ENCODE results near the gene RPL6.
"Not testable (repeated sequence)": the region's sequence is repeated elsewhere in the genome, so short reads cannot be mapped to it uniquely, and the experiment has no call there.

Gene RPL6

DNA sequence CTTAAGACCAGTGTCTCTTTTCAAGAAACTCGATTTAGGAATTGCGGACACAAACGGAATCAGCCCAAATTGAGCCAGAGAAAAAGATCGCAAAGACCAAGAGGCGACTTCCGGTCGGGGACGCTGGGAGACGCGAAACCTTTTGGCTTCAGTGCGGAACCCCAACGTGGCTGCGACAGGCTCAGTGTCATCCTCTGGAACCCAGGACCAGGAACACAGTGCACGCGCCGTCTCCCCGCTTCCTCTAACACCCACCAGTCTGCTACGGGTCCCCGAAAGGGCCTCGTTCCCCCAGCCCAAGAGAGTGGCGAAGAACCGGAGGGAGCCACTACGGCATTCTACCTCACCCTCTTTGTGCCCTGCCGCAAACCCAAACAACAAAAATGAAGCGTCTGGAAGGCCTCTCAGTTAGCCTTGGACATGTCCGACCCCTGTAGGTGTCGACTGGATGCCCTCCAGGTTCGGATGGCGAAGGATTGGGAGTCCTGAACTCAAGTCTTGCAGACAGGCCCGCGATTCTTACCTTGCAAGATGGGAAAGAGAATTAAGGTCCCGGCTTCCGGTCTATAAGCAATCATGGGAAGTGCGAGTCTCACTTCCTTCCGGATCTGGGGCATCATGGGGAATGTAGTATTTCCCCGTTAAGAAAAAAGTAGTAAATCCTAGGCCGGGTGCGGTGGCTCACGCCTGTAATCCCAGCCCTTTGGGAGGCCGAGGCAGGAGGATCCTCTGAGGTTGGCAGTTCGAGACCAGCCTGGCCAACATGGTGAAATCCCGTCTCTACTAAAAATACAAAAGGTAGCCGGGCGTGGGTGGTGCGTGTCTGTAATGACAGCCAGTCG is at the start of gene RPL6:
TSS of gene RPL6 (minus strand) at position 542 of the 842 bp plus-strand sequence. CDS start 949 bp downstream, outside the sequence.
- peak; percentile 89 for DNase-seq (ENCODE audit: low spot score)

- DNase-seq (ENCODE audit: low spot score), result no peak
These were observed 49.3 kb upstream of the RPL6 start for GRCh38 chr12:112458751-112459150.

GRCh38 chr12:112458330-112458729 is 48.9 kb upstream of the RPL6 start:
- no peak for DNase-seq (ENCODE audit: low spot score)

GRCh38 chr12:112457142-112457541 is 47.7 kb upstream of the RPL6 start:
- not testable (repeated sequence) for DNase-seq (ENCODE audit: low spot score)

GRCh38 chr12:112456029-112456428 is 46.6 kb upstream of the RPL6 start:
- no peak for DNase-seq (ENCODE audit: low spot score)

DNA sequence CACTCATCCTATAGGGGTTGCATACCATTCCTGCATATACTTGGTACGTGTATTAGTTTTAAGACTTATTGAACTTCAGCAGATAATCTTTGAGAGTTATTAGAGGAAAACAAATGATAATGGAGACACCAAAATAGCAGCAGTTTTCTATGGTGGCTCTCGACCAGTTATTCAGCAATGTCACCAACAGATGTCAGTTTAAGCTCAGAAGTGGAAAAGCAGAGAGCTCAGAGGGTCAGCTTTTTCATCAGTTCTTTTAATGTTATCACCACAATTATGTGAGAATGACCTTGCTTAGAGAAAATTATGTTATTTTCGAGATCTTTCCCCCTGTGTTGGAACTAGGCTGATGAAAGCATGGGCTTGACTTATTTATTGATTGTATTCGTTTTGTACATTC is 41.3 kb upstream of the RPL6 start:
- DNase-seq (ENCODE audit: low spot score), result no peak

GRCh38 chr12:112448165-112448564 is 38.8 kb upstream of the RPL6 start:
- DNase-seq (ENCODE audit: low spot score), result not testable (repeated sequence)

- no peak for DNase-seq (ENCODE audit: low spot score)
These were observed 37.7 kb upstream of the RPL6 start for GRCh38 chr12:112447106-112447505.

- no peak for DNase-seq (ENCODE audit: low spot score)
These were observed 36.8 kb upstream of the RPL6 start for GRCh38 chr12:112446008-112446725.

DNA sequence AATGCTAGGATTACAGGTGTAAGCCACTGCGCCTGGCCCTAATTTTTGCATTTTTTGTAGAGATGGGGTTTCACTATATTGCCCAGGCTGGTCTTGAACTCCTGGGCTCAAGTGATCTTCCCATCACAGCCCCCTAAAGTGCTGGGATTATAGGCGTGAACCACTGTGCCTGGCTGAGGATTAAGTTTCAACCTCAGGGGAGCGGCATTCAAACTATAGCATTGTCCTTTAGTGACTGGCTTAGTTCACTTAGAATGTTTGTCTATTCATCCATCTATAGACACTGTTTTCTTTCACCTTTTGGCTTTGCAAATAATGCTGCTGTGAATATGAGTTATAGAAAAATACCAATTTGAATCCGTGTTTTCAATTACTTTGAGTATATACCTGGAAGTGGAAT is 34.5 kb upstream of the RPL6 start:
- no peak for DNase-seq (ENCODE audit: low spot score)

- not testable (repeated sequence) for DNase-seq (ENCODE audit: low spot score)
These were observed 31.2 kb upstream of the RPL6 start for GRCh38 chr12:112440653-112441052.

- DNase-seq (ENCODE audit: low spot score), result no peak
These were observed 30.4 kb upstream of the RPL6 start for GRCh38 chr12:112439769-112440168.

- DNase-seq (ENCODE audit: low spot score), result not testable (repeated sequence)
These were observed 29.2 kb upstream of the RPL6 start for GRCh38 chr12:112438645-112439044.

DNA sequence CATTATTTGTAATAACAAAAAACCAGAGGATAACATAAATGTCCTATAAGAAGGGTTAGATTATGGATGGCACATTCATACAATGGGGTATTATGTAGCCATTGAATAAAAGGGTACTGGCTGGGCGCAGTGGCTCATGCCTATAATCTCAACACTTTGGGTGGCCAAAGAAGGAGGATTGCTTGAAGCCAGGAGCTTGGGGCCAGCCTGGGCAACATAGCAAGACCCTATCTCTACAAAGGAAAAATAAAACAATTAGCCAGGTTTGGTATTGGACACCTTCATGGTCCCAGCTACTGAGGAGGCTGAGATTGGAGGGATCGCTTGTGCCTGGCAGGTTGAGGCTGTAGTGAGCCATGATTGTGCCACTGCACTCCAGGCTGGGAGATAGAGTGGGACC is 24.1 kb upstream of the RPL6 start:
- DNase-seq (ENCODE audit: low spot score), result no peak

- DNase-seq (ENCODE audit: low spot score), result no peak
These were observed 22.6 kb upstream of the RPL6 start for GRCh38 chr12:112431965-112432364.

DNA sequence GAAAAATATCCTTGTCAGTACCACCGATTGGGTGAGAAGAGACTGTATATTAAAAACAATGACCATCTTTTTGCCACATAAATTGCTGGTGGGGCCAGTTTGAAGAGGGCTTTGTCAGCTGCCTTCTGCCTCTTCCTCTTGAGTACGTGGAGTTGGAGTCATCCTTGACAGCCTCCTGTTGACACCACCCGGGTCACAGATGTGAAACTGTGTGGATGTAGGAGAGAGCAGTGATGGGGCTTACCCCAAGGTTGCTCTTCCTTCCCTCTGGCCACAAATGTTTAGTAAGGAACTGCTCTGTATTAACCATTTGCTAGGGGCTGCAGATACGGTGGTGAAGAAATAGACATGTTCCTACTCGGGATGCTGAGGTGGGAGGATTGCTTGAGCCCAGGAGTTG is 21.5 kb upstream of the RPL6 start:
- no peak for DNase-seq (ENCODE audit: low spot score)

DNA sequence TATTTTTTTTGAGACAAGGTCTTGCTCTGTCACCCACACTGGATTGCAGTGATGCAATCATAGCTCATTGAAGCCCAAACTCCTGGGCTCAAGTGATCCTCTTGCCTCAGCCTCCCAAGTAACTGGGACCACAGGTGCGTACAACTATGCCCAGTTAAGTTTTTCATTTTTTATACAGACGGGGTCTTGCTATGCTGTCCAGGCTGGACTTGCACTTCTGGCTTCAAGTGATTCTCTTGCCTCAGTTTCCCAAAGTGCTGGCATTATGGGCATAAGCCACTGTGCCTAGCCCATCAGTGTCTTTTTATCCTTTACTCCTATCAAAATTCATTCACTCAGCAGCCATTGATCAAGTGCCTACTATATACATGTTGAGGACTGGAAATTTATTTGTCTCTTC is 18.4 kb upstream of the RPL6 start:
- no peak for DNase-seq (ENCODE audit: low spot score)

DNA sequence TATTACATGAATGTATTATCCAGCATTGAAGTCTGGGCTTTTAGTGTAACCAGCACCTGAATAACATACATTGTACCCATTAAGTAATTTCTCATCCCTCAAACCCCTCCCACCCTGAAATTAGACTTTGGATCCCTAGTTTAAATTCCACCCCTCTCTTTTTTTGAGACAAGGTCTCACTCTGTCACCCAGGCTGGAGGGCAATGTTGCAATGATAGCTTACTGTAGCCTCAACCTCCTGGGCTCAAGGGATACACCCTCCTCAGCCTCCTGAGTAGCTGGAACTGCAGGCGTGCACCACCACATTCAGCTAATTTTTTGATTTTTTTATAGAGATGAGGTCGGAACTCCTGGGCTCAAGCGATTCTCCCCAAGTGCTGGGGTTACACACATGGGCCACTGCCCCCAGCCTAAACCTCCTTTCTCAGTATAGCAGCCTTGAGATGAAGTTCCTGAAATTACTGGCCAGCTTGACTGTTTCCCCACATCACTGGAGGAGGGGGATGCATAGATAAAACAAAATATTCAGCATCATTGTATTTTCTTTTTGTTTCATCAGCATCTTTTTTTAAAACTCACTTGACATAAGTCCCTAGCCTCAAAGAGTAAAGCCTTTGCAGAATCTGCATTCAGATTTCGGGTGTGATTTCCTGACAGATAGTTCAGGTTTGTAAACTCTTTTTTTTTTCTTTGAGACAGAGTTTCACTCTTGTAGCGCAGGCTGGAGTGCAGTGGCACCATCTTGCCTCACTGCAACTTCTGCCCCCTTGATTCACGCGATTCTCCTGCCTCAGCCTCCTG is 16.4 kb upstream of the RPL6 start:
- no peak for DNase-seq (ENCODE audit: low spot score)

DNA sequence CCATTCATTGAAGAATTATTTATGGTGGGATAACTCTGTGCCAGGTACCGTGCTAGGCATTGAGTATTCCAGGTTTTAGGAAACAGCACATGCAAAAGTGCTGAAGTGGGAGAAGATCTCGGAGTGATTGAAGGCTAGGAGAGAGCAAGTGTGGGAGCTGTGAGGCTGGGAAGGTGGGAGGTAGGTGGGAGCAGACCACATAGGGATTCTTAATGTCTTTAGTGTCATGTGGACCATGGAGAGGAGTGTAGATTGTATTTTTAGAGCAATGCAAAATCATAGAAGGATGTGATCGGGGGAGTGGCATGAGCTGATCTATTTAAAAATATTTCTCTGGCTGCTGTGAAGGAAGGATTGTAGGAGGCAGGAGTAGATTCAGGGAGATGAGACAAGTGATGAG is 14.7 kb upstream of the RPL6 start:
- no peak for DNase-seq (ENCODE audit: low spot score)

DNA sequence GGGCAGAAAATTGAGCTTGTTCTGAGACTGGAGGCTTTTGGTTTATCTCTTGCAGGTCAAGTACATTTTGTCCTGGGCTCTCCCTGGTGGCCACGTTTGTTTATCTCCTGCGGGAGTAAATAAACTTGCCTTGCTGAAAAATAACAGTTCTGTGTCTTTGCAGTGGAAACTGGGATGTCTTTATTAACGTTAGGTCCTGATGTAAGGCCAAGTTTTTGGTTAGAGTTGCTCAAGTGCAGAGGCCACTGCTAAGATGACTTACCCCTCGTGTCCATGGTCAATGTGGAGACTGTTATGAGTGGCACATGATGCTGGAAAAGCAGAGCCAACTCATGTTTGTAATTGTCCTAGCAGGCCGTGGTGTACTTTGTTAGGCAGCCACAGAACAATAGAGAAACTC is 13.1 kb upstream of the RPL6 start:
- DNase-seq (ENCODE audit: low spot score), result no peak

DNA sequence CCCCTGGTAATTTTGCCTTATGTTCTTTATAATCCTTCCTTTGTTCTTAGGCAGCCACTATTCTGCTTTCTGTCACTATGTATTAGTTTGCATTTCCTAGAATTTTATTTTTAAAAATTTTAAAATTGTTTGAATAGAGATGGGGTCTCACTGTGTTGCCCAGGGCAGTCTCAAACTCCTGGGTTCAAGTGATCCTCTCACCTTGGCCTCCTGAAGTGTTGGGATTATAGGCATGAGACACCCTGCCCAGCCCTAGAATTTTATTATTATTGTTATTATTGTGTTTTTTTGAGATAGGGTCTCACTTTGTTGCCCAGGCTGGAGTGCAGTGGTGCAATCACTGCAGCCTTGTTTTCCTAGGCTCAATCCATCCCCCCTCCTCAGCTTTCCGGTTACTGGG is 12.0 kb upstream of the RPL6 start:
- no peak for DNase-seq (ENCODE audit: low spot score)

GRCh38 chr12:112420740-112421139 is 11.3 kb upstream of the RPL6 start:
- DNase-seq (ENCODE audit: low spot score), result no peak
